GM10847 (cell line): Measurements from ENCODE around the gene HPS4.

ENCODE experiments used
- POLR2A ChIP-seq: IDR thresholded peaks from 2 replicates; pipeline ENCODE4 v1.6.1; 2011; ENCODE audit not compliant: insufficient read length; ENCODE audit errors: extremely low read depth

The HPS4 gene

DNA sequence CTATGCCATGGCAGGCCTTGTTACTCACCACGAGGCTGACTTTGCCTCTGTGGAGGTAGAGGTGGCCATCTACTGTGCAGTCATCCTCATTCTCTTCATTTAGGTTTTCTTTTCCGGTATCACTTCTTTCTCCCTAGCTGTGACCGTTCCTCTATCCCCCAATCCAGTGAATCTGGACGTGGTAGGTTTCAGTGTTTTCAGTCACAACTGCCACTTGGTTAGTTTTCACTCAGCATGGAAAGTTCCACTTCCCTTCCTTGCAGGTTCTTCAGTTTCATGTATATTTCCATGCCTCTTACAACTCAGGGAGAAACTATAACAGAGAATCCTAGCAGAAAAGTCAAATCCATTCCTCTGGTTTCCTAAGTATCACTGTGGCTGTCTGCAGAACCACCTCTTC is 1.9 kb downstream of the HPS4 start:
- no peak for TF ChIP-seq POLR2A

DNA sequence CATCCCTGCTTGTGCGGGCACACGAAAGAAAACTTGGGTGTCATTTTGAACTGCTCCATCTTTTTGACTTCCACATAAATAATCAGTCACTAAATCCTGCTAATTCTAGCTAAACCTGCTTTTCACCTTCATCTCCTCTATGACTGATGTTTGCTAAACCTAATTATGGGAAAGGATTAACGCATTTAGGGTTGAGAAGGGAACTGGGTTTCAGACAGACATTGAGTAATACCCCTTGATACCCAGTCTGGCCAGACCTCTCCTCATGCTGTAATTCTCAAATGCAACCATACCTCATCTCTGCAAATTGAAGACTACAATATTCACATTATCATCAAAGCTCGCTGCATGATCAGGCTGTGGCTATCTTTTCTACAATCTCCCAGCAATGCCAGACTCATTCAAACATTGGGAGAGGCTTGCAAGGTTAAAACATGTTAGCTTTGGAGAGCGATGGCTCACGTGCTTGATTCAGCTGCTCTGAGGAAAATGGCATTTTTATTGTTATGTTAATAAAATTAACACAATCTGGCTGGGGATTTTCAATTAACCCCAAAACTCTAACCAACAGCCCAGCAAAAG is 2.4 kb downstream of the HPS4 start:
- no peak for TF ChIP-seq POLR2A

DNA sequence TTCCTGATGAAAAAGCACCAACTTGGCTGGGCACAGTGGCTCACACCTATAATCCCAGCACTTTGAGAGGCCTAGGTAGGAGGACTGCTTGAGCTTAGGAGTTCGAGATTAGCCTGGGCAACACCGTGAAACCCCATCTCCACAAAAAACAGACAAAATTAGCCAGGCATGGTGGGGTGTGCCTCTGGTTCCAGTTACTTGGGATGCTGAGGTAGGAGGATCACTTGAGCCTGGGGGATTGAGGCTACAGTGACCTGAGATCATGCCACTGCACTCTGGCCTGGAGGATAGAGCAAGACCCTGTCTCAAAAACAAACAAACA is 3.0 kb downstream of the HPS4 start:
- TF ChIP-seq POLR2A = no peak

DNA sequence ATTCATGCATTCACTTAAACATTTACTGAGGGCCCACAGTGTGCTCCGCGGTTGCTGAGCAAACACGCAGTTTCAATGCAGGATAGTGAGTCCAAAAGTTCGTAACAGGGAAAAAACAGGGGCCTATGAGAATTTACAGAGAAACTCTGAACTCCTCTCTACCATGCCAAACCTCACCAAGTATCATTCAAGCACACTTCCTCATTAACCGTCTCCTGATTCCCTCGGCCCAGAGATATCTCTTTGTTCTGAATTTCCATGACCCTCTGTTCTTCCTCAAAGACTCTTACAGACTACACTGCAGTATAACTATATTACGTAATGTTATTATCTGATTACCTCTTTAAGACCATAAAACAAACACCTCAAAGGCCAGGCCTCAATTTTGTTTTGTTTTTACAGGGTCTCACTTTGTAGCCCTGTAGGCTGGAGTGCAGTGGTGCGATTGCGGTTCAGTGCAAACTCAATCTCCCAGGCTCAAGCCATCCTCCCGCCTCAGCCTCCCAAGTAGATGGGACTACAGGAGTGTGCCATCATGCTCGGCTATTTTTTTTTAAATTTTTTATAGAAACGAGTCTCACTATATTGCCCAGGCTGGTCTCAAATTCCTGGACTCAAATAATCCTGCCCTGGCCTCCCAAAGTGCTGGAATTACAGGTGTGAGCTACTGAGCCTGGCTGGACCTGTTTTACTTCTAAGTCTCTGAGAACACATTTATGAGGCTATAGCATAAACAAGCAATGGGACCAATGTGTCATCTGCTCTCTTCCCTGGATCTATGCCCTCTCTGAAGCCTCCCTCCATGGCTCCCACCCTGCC is 3.6 kb downstream of the HPS4 start:
- TF ChIP-seq POLR2A = no peak

DNA sequence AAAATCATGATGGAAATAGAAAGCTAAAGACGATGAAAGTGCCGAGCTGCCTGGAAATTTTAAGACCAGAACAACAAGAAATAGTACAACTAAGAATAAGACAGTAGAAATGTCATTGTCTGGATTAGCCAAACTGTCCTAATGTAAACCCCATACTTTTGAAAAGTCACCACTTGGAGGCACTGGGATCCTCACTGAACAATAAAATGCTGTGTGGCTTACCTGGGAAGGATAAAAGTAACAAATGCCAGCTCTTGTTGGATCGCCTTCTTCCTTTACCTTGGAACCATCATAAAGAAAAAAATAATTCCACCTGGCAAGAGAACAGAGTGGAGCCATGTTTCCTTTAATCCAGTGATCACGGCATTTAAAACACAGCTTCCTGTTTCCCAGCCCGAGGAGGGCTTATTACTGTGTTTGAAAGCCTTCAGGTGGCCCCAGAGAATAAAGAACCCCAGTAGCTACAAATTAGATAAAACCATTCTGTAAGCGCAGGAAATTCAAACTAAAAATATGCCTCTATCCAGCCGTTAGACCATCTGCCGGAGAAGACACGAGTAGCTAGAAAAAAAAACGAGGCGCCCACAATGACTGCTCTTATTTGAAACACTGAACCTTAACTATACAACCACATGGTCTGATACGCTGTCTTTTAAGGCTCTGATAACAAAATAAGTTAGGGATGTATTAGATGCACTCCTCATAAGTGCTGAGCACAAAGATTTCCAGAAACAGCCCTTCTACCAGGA is 4.4 kb downstream of the HPS4 start:
- TF ChIP-seq POLR2A = no peak

DNA sequence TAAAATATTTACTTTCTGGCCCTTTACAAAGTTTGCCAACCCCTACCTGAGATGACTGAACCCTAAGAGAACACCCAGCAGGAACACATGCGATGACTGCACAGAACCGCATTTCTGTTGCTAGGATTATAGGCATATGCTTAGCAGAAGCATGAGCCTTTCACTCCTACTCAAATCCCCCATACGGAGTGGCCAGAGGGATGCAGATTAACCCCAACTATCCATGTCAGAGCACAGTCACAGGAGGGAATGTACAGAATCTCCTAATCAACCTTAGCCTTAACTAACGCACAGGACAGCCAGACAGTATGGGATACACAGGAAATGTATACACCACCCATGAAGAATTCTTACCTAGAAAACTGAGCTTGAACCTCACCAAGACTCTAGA is 6.2 kb downstream of the HPS4 start:
- TF ChIP-seq POLR2A = no peak

DNA sequence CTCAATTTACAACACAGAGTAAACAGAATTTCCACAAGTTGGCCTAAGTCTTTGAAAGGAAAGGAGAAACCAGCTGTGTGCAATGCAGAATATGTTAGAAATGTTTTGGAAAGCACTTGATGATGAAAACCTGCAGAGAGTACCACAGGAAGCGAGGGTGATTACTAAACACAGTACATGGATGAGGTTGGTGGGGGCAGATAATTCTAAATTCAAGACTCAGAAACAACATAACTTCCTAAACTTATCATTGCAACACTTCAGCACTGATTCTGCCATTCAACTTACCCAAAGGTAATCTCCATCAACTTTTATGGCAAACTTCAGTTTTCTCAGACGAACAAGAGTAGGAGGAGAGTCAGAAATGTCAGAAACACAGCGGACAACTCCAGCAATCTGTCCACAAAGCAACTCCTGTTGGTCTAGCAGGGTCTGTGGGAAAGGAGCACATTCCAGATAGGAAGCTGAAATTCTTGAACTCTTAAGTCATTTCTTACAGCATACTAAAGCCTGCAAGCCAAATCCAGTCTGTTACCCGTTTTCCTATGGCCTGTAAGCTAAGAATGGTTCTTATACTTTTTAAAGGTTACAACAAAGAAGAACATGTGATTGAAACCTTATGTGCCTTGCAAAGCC is 6.8 kb downstream of the HPS4 start:
- no peak for TF ChIP-seq POLR2A

DNA sequence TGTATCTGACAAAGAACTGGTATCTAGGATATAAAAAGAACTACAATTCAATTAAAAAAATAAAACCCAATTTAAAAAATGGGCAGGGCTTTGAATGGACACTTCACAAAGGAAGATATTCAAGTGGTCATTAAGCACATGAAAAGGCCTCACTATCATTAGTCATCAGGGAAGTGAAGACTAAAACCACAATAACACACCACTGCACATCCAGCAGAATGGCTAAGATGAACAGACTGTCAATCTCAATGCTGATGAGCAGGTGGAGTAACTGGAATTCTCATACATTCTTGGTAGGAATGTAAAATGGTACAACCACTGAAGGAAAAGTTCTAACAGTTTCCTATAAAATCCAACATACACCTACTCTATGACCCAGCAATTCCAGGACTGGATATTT is 8.9 kb downstream of the HPS4 start:
- TF ChIP-seq POLR2A = no peak

DNA sequence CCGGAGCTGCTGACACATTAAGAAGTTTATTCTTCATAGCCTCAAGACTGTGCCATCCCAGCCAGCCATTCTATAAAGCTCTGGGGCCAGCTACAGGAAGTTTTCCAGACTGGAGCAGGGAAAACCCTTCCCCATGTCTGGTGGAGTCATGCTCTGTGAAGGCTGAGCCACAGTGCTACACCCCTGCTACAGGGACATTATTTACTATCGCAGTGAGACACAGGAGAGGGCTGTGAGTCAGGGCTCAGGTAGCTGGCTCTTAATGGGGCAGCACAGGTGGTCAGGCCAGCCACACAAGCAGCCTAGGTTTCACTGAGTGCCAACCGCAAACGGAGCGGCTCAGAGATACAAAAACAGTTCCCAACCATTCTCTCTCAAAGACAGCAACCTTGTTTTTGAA is 12.1 kb downstream of the HPS4 start:
- TF ChIP-seq POLR2A = no peak

DNA sequence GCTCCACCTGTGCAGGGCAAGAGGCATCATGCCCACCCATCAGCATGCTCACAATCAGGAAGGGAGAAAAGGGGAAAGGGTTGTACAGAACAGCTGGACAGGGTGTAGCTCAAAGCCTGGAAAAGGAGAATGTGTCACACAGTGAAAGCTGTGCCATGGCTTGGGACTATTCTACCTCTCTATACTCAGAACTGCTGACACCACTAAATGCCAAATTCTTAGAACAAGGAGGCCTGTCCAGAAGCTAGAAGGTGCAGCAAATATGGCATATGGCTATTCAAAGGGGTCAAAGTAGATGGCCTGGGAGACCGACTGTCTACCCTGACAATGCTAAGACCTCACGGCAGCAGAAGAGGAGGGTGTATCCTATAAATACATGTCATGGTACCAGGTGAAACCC is 12.8 kb downstream of the HPS4 start:
- no peak for TF ChIP-seq POLR2A

DNA sequence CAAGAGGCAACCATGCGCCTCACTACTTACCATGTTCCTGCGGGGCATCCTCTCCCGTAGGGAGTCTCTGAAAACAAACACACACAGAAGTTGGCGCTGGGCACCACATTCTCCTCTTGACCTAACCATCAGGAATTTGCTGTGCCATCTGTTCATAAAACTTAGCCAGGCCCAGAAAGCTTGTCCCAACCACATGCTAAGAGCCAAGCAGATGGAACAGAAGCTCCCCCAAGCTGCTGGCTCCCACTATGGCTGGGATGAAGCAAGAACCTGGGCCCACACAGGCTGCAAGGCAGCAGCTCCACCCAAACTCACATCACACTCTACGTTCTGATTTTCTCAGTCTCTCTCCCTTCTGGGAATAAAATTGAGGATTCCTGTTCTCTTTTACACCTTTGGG is 17.4 kb downstream of the HPS4 start:
- no peak for TF ChIP-seq POLR2A

DNA sequence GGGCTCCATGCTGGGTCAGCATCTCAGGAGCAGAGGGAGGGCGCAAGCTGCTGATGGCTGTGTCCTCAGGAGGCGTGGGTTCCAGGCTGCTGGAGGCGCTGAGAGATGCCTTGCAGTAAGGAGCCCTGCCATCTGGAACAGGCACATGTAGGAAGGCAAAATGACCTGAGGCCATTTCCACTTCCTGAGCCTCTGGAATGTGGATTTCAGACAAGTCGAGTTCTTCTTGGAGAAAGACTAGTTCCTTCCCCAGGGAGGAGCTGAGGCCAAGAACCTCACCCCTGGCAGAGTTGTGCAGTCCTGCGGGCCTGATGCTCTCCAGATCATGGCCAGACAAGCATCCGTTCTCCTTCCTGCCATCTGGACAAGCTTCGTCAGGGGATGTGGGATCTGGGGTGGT is 19.3 kb downstream of the HPS4 start:
- TF ChIP-seq POLR2A = no peak

DNA sequence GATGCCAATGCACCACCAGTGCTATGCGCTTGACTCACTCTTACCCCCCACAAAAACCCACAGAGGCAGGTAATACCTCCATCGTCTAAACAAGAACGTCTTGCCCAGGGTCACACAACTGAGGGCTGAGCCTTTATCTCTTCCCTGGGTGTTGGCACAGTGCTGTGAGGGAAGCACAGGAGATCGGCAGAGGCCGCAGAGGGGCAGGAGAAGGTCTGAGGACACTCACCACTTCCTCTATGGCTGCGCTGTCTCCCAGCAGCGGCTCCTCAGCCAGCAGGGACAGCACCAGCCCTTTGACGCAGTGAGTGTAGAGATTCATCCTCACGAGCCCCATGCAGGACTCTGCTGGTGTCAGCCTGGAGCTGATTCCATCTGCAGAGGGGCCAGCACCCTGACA is 19.9 kb downstream of the HPS4 start:
- no peak for TF ChIP-seq POLR2A

DNA sequence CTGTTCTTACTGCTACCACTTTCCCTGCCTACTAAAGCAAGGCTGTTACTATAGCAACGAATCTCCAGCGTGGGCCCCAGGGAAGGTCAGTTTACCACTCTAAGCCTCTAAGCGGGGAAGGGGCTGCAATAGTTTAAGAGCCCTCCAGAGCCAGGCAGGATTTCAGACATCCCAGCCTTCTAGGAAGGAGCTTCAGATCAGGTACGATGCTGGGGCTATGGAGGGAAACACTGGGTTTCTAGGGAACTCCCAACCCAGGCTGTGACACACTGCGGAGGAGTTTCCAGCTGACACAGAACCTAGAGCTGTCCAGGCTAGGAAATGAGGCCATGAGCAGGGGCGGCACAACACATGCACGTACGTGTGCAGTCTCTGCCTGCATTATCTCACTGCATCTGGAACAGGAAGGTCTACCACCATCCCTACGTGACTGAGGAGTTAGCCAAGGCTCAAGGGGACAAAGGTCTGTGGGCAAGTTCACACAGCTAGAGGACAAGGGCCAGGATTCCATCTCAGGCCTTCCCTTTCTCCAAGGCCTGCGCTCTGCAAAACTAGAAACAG is 20.4 kb downstream of the HPS4 start:
- TF ChIP-seq POLR2A = no peak

DNA sequence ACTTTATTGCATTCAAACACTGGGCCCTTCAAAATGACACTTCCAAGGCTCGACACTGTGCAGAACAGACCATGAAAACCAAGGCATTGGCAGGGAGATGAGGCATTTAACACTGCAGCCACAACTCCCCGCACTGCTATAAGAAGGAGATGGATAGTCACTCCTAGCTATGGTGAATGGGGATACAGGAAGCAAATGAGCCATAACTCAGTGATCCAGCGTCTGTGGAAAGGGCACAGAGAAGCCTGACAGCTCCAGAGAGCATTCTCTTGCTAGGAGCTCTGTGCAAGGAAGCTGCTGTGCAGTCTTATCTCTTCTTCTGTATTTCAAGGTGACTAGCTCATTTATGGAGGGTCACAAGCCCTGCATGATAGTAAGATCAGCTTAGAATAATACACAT is 20.9 kb downstream of the HPS4 start:
- TF ChIP-seq POLR2A = no peak

DNA sequence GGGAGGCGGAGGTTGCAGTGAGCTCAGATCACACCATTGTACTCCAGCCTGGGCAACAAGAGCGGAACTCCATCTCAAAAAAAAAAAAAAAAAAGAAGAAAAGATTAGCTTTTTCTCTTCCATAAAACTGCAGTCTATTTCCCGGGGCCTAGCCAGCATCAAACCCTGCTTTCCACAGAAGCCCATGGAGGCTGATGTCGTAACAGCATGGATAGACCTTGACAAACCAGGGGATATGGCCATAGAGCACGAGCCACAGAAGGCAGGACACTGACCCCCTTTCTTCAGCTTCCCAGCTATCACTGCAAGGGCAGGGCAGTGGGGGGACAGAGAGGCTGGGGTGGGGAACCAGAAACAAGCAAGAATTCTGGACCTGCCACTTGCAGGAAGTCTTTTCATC is 21.5 kb downstream of the HPS4 start:
- no peak for TF ChIP-seq POLR2A
